ENCODE measurements around the gene HAGH. TPM values are rescaled to one million over a fixed set of nuclear protein-coding genes. Genes with fewer than 3 reads are reported as not detected.
A peak's percentile ranks its signal among the peaks of the same experiment; 100 is the strongest.

The HAGH gene
- total RNA-seq, 1 donor from 2014 or later: 38.3 TPM

DNA sequence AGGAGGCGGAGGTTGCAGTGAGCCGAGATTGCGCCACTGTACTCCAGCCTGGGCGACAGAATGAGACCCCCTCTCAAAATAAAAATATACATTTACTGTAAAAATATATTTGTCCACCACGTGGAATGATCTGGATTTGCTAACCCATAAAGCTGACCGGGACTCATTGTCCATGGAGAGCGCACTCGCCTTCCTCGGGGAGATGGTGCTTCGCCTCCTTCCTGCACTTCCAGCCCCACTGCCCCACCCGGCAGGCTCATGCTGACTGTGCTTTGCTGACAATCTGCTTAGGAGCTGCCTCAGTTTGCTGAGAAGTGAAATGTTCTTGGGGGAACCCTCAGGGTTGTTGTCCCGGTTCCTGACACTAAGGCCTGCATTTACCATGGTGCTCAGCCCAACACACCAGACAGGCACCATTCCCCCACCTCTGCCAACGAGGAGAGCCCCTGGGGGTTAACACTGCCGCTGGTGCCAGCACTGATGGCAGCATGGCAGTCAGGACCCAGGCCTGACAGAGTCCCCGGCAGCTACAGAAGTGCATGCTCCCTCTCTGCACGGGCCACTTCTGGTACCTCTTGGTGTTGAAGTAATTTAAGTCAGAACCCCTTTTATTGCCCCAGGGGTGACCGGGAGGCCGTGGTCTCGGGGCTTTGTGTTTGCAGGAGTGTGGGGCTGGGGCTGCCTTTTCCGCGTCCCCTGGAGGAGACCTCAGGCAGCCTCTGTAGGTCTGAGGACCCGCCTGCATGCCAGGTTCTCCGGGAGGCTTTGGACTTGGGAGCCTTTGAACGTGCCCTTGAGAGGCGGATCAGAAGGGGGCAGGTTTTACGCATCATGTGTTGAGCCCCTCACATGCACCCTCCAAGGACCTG, 41.4 kb downstream of the HAGH start:
- Histone ChIP-seq H3F3A (ENCODE audit: low read depth) (peaks cover 16% of the 10 kb centered on the region), H3K9ac (no peak overlapping the region), H3K4me2 (no peak overlapping the region), H4K20me1 (ENCODE audit: low read depth) (peaks cover 39% of the 10 kb centered on the region), H3K4me1 (peaks cover 6% of the 10 kb centered on the region), H2AFZ (replicated peaks) (no peak overlapping the region), H3K79me2 (ENCODE audit: low read depth) (peaks cover 43% of the 10 kb centered on the region), H3K9me3 (ENCODE audit: low read depth) (no peaks in the 10 kb centered on the region), H3K4me3 (no peak overlapping the region), H3K36me3 (no peaks in the 10 kb centered on the region), H3K27me3 (no peaks in the 10 kb centered on the region), H3K27ac (no peak overlapping the region)
- TF ChIP-seq EZH2 (IDR thresholded peaks at IDR 0.05) (no peak), CTCF (IDR thresholded peaks at IDR 0.05) (no peak), EZH2phosphoT487 (IDR thresholded peaks at IDR 0.05) (no peak)
- H3K4me1 Mint-ChIP-seq: peaks cover 15% of the 10 kb centered on the region
- no peaks in the 10 kb centered on the region for H3K9me3 Mint-ChIP-seq
- peak overlapping the region; percentile 75 for H3K4me3 Mint-ChIP-seq
- H3K36me3 Mint-ChIP-seq: peaks cover 4% of the 10 kb centered on the region
- DNase-seq (ENCODE audit: low spot score): no peak
- no peak overlapping the region for H3K27ac Mint-ChIP-seq
- H3K27me3 Mint-ChIP-seq (ENCODE audit: insufficient read depth, low read depth): peaks cover 9% of the 10 kb centered on the region

DNA sequence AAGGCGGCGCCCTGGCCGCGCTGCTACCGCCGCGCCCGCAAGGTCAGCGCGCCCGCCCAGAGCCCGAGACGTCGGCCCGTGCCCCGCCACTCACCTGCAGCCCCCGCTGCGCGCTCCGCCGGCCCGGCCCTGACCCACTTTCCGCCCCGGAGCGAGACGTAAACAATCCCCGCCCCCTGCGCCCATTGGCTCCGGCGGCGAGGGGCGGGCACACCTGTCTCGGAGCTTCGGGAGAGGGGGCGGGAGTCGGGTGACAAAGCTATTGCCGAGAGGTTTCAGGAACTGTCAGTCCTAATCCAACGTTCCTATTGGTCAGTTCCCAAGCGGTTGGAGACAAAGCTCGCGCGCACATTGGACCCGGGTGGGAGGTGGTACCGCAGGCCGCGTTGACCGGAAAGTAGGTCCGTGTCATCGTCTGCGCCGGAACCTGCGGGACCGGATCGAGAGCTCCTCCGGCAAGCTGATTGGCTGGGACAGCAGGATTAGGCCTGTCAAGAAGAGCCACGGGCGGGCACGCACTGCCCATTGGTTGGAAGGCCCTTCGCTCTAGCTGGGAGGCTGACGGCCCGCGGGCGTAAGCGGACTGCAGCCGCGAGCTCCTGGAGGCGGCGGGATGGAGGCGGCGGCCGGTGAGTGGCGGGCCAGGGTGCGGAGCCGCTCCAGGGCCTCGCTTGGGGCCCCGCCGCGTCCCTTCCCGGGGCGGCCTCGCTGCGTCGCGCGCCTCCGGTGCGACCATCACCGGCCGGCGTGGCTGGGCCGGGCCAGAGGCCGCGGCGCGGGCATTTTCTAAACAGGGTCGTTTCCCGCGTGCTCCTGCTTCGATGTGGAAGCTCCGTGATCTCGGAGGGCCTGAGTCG, 44.0 kb downstream of the HAGH start, which contains the start of the genes NUBP2 and SPSB3:
Gene NUBP2 (plus strand): TSS at position 553 of the 857 bp plus-strand sequence. CDS start 61 bp downstream, at position 614.
Gene SPSB3 (minus strand): TSS at position 164 of the 857 bp plus-strand sequence. CDS start 1,088 bp downstream, outside the sequence.
- Histone ChIP-seq H3F3A (ENCODE audit: low read depth) (peaks cover 16% of the 10 kb centered on the region), H3K79me2 (ENCODE audit: low read depth) (peaks cover 43% of the 10 kb centered on the region), H3K4me3 (peak within 1 kb of the TSS; percentile 95), H2AFZ (replicated peaks) (peak within 1 kb of the TSS; percentile 43), H4K20me1 (ENCODE audit: low read depth) (peaks cover 56% of the 10 kb centered on the region), H3K4me1 (peaks cover 6% of the 10 kb centered on the region), H3K9me3 (ENCODE audit: low read depth) (no peaks in the 10 kb centered on the region), H3K36me3 (no peaks in the 10 kb centered on the region), H3K27me3 (no peaks in the 10 kb centered on the region), H3K9ac (peak within 1 kb of the TSS; percentile 72), H3K4me2 (peak within 1 kb of the TSS; percentile 100), H3K27ac (peak within 1 kb of the TSS; percentile 59)
- H3K9me3 Mint-ChIP-seq: no peaks in the 10 kb centered on the region
- H3K4me1 Mint-ChIP-seq: peaks cover 15% of the 10 kb centered on the region
- peaks cover 11% of the 10 kb centered on the region for H3K27me3 Mint-ChIP-seq (ENCODE audit: insufficient read depth, low read depth)
- no peak for TF ChIP-seq EZH2 (IDR thresholded peaks at IDR 0.05)
- no peak for TF ChIP-seq EZH2phosphoT487 (IDR thresholded peaks at IDR 0.05)
- TF ChIP-seq CTCF (IDR thresholded peaks at IDR 0.05): no peak
- peak; percentile 100 for DNase-seq (ENCODE audit: low spot score)
- peak within 1 kb of the TSS; percentile 34 for H3K27ac Mint-ChIP-seq
- H3K4me3 Mint-ChIP-seq: peak within 1 kb of the TSS; percentile 97
- no peaks in the 10 kb centered on the region for H3K36me3 Mint-ChIP-seq

DNA sequence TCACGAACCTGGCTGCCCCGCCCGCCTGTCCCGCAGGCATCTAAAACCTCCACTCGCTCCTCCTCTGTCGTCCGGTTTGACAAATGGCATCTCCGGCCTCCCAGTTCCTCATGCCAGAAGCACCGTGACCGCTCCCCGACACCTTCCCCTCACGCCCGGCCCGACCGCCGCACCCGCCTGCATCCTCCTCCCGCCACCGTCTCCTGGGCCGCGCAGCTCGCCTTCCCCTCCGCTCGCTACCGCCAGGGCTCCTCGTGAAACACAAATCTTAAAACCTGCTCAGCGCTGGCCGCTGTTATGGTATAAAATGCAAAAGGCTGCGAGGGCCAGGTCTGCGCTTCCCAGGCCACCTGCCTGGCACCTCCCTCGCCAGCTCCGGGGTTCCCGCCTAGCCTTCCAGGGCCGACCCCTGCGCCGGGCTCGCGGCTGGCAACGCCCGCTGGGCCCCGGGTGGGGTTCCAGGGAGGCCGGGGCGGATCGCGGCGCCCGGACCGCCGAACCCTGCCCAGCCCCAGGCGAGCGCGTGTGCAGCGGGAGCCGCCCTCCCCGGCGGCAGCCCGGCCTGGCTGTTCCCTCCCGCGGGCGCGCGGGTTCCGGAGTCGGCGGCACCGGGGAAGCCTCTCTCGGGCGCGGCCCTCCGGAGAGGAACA, 44.7 kb downstream of the HAGH start:
- H3K4me1 ChIP-seq: peaks cover 6% of the 10 kb centered on the region
- Mint-ChIP-seq H3K27me3 (ENCODE audit: insufficient read depth, low read depth) (peaks cover 11% of the 10 kb centered on the region), H3K4me1 (peaks cover 15% of the 10 kb centered on the region), H3K4me3 (peak overlapping the region; percentile 92), H3K36me3 (no peaks in the 10 kb centered on the region), H3K27ac (no peak overlapping the region), H3K9me3 (no peaks in the 10 kb centered on the region)
- H2AFZ ChIP-seq (replicated peaks): peak overlapping the region; percentile 43
- H3K27ac ChIP-seq: peak overlapping the region; percentile 59
- peaks cover 56% of the 10 kb centered on the region for H4K20me1 ChIP-seq (ENCODE audit: low read depth)
- peak overlapping the region; percentile 95 for H3K4me3 ChIP-seq
- no peaks in the 10 kb centered on the region for H3K9me3 ChIP-seq (ENCODE audit: low read depth)
- no peaks in the 10 kb centered on the region for H3K27me3 ChIP-seq
- peak overlapping the region; percentile 63 for H3K9ac ChIP-seq
- peaks cover 43% of the 10 kb centered on the region for H3K79me2 ChIP-seq (ENCODE audit: low read depth)
- peak overlapping the region; percentile 97 for H3K4me2 ChIP-seq
- H3K36me3 ChIP-seq: no peaks in the 10 kb centered on the region
- H3F3A ChIP-seq (ENCODE audit: low read depth): peaks cover 16% of the 10 kb centered on the region
- peak; percentile 53 for DNase-seq (ENCODE audit: low spot score)
- TF ChIP-seq EZH2phosphoT487 (IDR thresholded peaks at IDR 0.05) (no peak), EZH2 (IDR thresholded peaks at IDR 0.05) (no peak), CTCF (IDR thresholded peaks at IDR 0.05) (peak; percentile 18)
